Transverse colon (tissue), 4 donors: ENCODE measurements around the gene INTS7.

Experiments used
- EP300 ChIP-seq: sonication (generic); formaldehyde crosslinking; IDR thresholded peaks from one replicate; pipeline ENCODE4 v1.6.1; 2017; ENCODE audit warnings: antibody characterized with exemption, low read depth
- POLR2A ChIP-seq: fragments of 450-650 bp; IDR thresholded peaks from one replicate; pipeline ENCODE4 v1.6.1; 2016; ENCODE audit warnings: antibody characterized with exemption, mild to moderate bottlenecking, moderate library complexity
- POLR2AphosphoS5 ChIP-seq, 3 donors: sonication (generic); formaldehyde crosslinking; IDR thresholded peaks; one replicate each; pipeline ENCODE4 v1.6.1; 2016; ENCODE audit warnings: antibody characterized with exemption in 3 of 3
- TF ChIP-seq, protein P1 (sequence below), 5 experiments: fragments of 200-600 bp in 3 of 5; fragments of 450-650 bp in 2 of 5; sonication (generic) in 3 of 5; IDR thresholded peaks; 1 replicate in 2 of 5; 2 replicates in 3 of 5; pipeline ENCODE4 v1.5.1; 2016 to 2017; ENCODE audit warnings: antibody characterized with exemption in 5 of 5, inconsistent platforms in 3 of 5, mild to moderate bottlenecking in 2 of 5, moderate library complexity in 1 of 5

GRCh38 chr1:212053993-212054392, 18.6 kb upstream of the INTS7 start:
- TF ChIP-seq, protein P1, sequence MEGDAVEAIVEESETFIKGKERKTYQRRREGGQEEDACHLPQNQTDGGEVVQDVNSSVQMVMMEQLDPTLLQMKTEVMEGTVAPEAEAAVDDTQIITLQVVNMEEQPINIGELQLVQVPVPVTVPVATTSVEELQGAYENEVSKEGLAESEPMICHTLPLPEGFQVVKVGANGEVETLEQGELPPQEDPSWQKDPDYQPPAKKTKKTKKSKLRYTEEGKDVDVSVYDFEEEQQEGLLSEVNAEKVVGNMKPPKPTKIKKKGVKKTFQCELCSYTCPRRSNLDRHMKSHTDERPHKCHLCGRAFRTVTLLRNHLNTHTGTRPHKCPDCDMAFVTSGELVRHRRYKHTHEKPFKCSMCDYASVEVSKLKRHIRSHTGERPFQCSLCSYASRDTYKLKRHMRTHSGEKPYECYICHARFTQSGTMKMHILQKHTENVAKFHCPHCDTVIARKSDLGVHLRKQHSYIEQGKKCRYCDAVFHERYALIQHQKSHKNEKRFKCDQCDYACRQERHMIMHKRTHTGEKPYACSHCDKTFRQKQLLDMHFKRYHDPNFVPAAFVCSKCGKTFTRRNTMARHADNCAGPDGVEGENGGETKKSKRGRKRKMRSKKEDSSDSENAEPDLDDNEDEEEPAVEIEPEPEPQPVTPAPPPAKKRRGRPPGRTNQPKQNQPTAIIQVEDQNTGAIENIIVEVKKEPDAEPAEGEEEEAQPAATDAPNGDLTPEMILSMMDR (IDR thresholded peaks at IDR 0.05): no peak
- TF ChIP-seq POLR2A (no peak), EP300 (no peak), POLR2AphosphoS5 (IDR thresholded peaks at IDR 0.05) (no peak)
